NB4 (cell line): Measurements from ENCODE around the gene MAMLD1.

Source experiments
- CTCF ChIP-seq: IDR thresholded peaks from one replicate; pipeline ENCODE4 v1.5.1; 2012; ENCODE audit warnings: low read depth, low read length
- MAX ChIP-seq: IDR thresholded peaks from 2 replicates; pipeline ENCODE4 v1.6.1; 2011; ENCODE audit warnings: low read depth, low read length
- MYC ChIP-seq: IDR thresholded peaks from 2 replicates; pipeline ENCODE4 v1.6.1; 2011; ENCODE audit warnings: low read depth, low read length
- POLR2A ChIP-seq: IDR thresholded peaks from 2 replicates; pipeline ENCODE4 v1.6.1; 2011; ENCODE audit warnings: mild to moderate bottlenecking; ENCODE audit not compliant: insufficient read length; ENCODE audit errors: extremely low read depth

GRCh38 chrX:150454508-150455214, 91.5 kb downstream of the MAMLD1 start:
- TF ChIP-seq CTCF (no peak), POLR2A (no peak), MYC (no peak), MAX (no peak)
